NCI-H2171 (cell line): ENCODE results near the gene B4GALT3.
A peak's percentile ranks its signal among the peaks of the same experiment; 100 is the strongest.

ENCODE experiments used
- DNase-seq: peaks from one replicate; lab custom pipeline; 2025; lab: John Stamatoyannopoulos, UW

The B4GALT3 gene

GRCh38 chr1:161187311-161187710 is 10.0 kb upstream of the B4GALT3 start:
- no peak for DNase-seq

- DNase-seq: no peak
Measured at GRCh38 chr1:161185732-161186311, 8.5 kb upstream of the B4GALT3 start.

- DNase-seq: peak; percentile 81
Measured at GRCh38 chr1:161185282-161185682, 8.0 kb upstream of the B4GALT3 start.

GRCh38 chr1:161182214-161182613 is 4.9 kb upstream of the B4GALT3 start:
- DNase-seq: no peak

- no peak for DNase-seq
Measured at GRCh38 chr1:161180639-161181038, 3.3 kb upstream of the B4GALT3 start.

GRCh38 chr1:161179698-161180097 is 2.4 kb upstream of the B4GALT3 start:
- no peak for DNase-seq

GRCh38 chr1:161177936-161178244 is 583 bp upstream of the B4GALT3 start:
- DNase-seq: no peak

GRCh38 chr1:161176468-161177111 is 717 bp downstream of the B4GALT3 start:
- no peak for DNase-seq

- DNase-seq: no peak
Measured at GRCh38 chr1:161175771-161176453, 1.4 kb downstream of the B4GALT3 start.

- no peak for DNase-seq
Measured at GRCh38 chr1:161174911-161175310, 2.4 kb downstream of the B4GALT3 start.

- no peak for DNase-seq
Measured at GRCh38 chr1:161173711-161174110, 3.6 kb downstream of the B4GALT3 start.

- no peak for DNase-seq
Measured at GRCh38 chr1:161172776-161173376, 4.4 kb downstream of the B4GALT3 start.

- DNase-seq: no peak
Measured at GRCh38 chr1:161172349-161172748, 5.0 kb downstream of the B4GALT3 start.

GRCh38 chr1:161171696-161172095 is 5.6 kb downstream of the B4GALT3 start:
- no peak for DNase-seq

GRCh38 chr1:161171191-161171590 is 6.1 kb downstream of the B4GALT3 start:
- no peak for DNase-seq

GRCh38 chr1:161168906-161169305 is 8.4 kb downstream of the B4GALT3 start:
- no peak for DNase-seq

- no peak for DNase-seq
Measured at GRCh38 chr1:161166669-161167548, 10.4 kb downstream of the B4GALT3 start.

- DNase-seq: peak; percentile 94
Measured at GRCh38 chr1:161165742-161166668, 11.3 kb downstream of the B4GALT3 start, which contains the start of gene PPOX. Gene PPOX, plus strand, starts transcription at chr1:161166426. Its CDS starts 422 bp downstream, at chr1:161166848.

- no peak for DNase-seq
Measured at GRCh38 chr1:161164901-161165610, 12.3 kb downstream of the B4GALT3 start.

GRCh38 chr1:161163793-161164192 is 13.5 kb downstream of the B4GALT3 start:
- DNase-seq: no peak
